ENCODE results near the gene CYP3A7.
"Not testable (repeated sequence)": the region's sequence is repeated elsewhere in the genome, so short reads cannot be mapped to it uniquely, and the experiment has no call there.

The CYP3A7 gene

GRCh38 chr7:99741441-99741795, 6.4 kb upstream of the CYP3A7 start:
- no peak for DNase-seq (ENCODE audit: low read depth)

GRCh38 chr7:99740573-99741440, 5.8 kb upstream of the CYP3A7 start:
- no peak for DNase-seq (ENCODE audit: low read depth)

- no peak for DNase-seq (ENCODE audit: low read depth)
Measured at GRCh38 chr7:99739699-99740572, 4.9 kb upstream of the CYP3A7 start.

GRCh38 chr7:99737726-99738125, 2.7 kb upstream of the CYP3A7 start:
- DNase-seq (ENCODE audit: low read depth): no peak

- DNase-seq (ENCODE audit: low read depth): not testable (repeated sequence)
Measured at GRCh38 chr7:99736667-99737066, 1.7 kb upstream of the CYP3A7 start.

- no peak for DNase-seq (ENCODE audit: low read depth)
Measured at GRCh38 chr7:99733448-99733847, 1.5 kb downstream of the CYP3A7 start.

- no peak for DNase-seq (ENCODE audit: low read depth)
Measured at GRCh38 chr7:99733003-99733402, 2.0 kb downstream of the CYP3A7 start.

- DNase-seq (ENCODE audit: low read depth): no peak
Measured at GRCh38 chr7:99731638-99732374, 3.2 kb downstream of the CYP3A7 start.

- no peak for DNase-seq (ENCODE audit: low read depth)
Measured at GRCh38 chr7:99730992-99731391, 4.0 kb downstream of the CYP3A7 start.

- no peak for DNase-seq (ENCODE audit: low read depth)
Measured at GRCh38 chr7:99730238-99730810, 4.7 kb downstream of the CYP3A7 start.

GRCh38 chr7:99729486-99730237, 5.3 kb downstream of the CYP3A7 start:
- DNase-seq (ENCODE audit: low read depth): no peak

GRCh38 chr7:99728615-99729014, 6.4 kb downstream of the CYP3A7 start:
- no peak for DNase-seq (ENCODE audit: low read depth)

- DNase-seq (ENCODE audit: low read depth): not testable (repeated sequence)
Measured at GRCh38 chr7:99723201-99723600, 11.8 kb downstream of the CYP3A7 start.

GRCh38 chr7:99720800-99721595, 14.0 kb downstream of the CYP3A7 start:
- no peak for DNase-seq (ENCODE audit: low read depth)

- no peak for DNase-seq (ENCODE audit: low read depth)
Measured at GRCh38 chr7:99719996-99720769, 14.8 kb downstream of the CYP3A7 start.

- no peak for DNase-seq (ENCODE audit: low read depth)
Measured at GRCh38 chr7:99713995-99714570, 20.9 kb downstream of the CYP3A7 start.

GRCh38 chr7:99709838-99710578, 25.0 kb downstream of the CYP3A7 start:
- no peak for DNase-seq (ENCODE audit: low read depth)

GRCh38 chr7:99709260-99709659, 25.7 kb downstream of the CYP3A7 start:
- DNase-seq (ENCODE audit: low read depth): no peak

- no peak for DNase-seq (ENCODE audit: low read depth)
Measured at GRCh38 chr7:99707096-99707495, 27.9 kb downstream of the CYP3A7 start.

Data from activated T-cell treated with anti-CD3 and anti-CD28 coated beads for 24 hours (primary cell).